NB4 (cell line): ENCODE results near the gene TMEM35A.

Source experiments
- DNase-seq: peaks from one replicate; pipeline ENCODE4 v3.0.0; 2010; ENCODE audit warnings: low read depth
- H3K4me3 ChIP-seq: one replicate; pipeline ENCODE4 v1.5.1; 2011; ENCODE audit warnings: mild to moderate bottlenecking, low read depth, low read length, moderate library complexity
- CTCF ChIP-seq: IDR thresholded peaks from one replicate; pipeline ENCODE4 v1.5.1; 2012; ENCODE audit warnings: low read depth, low read length
- MYC ChIP-seq: IDR thresholded peaks from 2 replicates; pipeline ENCODE4 v1.6.1; 2011; ENCODE audit warnings: low read depth, low read length
- POLR2A ChIP-seq: IDR thresholded peaks from 2 replicates; pipeline ENCODE4 v1.6.1; 2011; ENCODE audit warnings: mild to moderate bottlenecking; ENCODE audit not compliant: insufficient read length; ENCODE audit errors: extremely low read depth
- TF ChIP-seq, protein P1 (sequence below): IDR thresholded peaks from 2 replicates; pipeline ENCODE4 v1.6.1; 2011; ENCODE audit warnings: low read depth, low read length

The TMEM35A gene, protein sequence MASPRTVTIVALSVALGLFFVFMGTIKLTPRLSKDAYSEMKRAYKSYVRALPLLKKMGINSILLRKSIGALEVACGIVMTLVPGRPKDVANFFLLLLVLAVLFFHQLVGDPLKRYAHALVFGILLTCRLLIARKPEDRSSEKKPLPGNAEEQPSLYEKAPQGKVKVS

GRCh38 chrX:101078716-101079598 lies at the start of gene TMEM35A:
TSS of gene TMEM35A (plus strand) at chrX:101078879. CDS start at chrX:101079003, 124 bp downstream.
- no peak for DNase-seq
- TF ChIP-seq, protein P1, sequence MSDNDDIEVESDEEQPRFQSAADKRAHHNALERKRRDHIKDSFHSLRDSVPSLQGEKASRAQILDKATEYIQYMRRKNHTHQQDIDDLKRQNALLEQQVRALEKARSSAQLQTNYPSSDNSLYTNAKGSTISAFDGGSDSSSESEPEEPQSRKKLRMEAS: no peak
- TF ChIP-seq MYC (no peak), POLR2A (no peak), CTCF (no peak)
- H3K4me3 ChIP-seq: no peak within 1 kb of the TSS

- H3K4me3 ChIP-seq: no peak overlapping the region
- TF ChIP-seq CTCF (no peak), MYC (no peak), POLR2A (no peak)
- TF ChIP-seq, protein P1: no peak
- no peak for DNase-seq
Observed at GRCh38 chrX:101029665-101030064, 49.0 kb upstream of the TMEM35A start.

DNA sequence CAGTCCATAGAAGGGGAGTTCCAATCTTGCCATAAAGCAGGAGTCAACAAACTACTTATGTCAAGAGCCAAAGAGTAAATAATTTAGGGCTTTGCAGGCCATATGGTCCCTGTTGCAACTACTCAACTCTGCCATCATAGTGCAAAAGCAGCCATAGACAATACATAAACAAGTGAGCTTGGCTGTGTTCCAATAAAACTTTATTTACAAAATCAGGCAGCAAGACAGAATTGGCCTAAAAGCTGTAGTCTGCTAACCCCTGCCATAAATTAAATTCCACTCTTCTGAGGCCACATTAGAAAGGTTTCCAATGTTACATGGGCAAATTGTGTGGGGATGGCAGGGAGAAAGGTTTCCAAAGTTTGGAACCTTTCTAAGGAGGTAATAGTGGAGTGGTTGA lies 41.4 kb upstream of the TMEM35A start:
- no peak overlapping the region for H3K4me3 ChIP-seq
- DNase-seq: no peak
- TF ChIP-seq, protein P1: no peak
- TF ChIP-seq MYC (no peak), CTCF (no peak), POLR2A (no peak)

DNA sequence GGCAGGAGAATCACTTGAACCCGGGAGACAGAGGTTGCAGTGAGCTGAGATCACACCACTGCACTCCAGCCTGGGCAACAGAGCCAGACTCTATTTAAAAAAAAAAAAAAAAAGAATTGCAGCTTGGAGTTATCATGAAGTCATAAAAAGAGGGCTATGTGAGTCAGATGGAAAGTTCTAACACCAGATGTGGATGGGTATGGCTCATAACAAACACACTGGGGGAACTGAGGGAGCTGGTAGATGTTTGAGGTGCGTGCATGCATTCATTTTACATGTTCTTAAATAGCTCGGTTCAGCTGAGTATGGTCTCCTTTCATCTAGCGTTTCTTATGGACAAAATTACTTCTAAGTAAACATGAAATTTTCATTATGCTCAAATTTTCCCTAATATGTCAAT lies 38.5 kb upstream of the TMEM35A start:
- H3K4me3 ChIP-seq: no peak overlapping the region
- no peak for DNase-seq
- TF ChIP-seq, protein P1: no peak
- TF ChIP-seq MYC (no peak), POLR2A (no peak), CTCF (no peak)

DNA sequence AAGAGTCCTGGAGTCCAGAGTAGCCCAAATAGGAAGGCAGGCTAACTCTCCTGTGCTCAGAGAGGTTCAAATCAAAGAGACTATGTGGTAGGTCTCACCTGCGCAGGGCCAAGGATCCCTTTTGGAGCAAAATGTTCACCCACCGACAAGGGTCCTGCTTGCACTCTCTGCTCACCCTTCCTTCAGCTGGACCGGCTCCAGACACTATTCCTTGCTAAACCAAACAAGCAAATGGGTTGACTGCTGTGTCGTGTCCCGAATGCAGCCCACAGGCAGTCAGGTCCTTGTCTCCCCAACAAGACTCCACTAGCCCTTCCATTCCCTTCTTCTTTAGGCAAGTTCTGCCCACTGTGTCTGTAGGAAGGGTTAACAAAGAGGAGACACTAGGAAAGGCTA lies 27.5 kb upstream of the TMEM35A start:
- no peak for TF ChIP-seq POLR2A
- TF ChIP-seq, protein P1: no peak
- no peak for TF ChIP-seq CTCF
- H3K4me3 ChIP-seq: peak overlapping the region; percentile 91
- DNase-seq: no peak
